WI38 (cell line): ENCODE data around the gene CNNM2.
"Not testable (repeated sequence)": the region's sequence is repeated elsewhere in the genome, so short reads cannot be mapped to it uniquely, and the experiment has no call there.

ENCODE experiments used
- H3K4me3 ChIP-seq: 2 replicates; pipeline ENCODE4 v1.5.1; 2011; ENCODE audit warnings: low read depth, mild to moderate bottlenecking, control low read depth, low read length
- CTCF ChIP-seq: IDR thresholded peaks from 2 replicates; pipeline ENCODE4 v1.5.1; 2012; ENCODE audit warnings: low read depth, mild to moderate bottlenecking, control low read depth, low read length

CNNM2 gene

GRCh38 chr10:102965311-102965851, 47.3 kb downstream of the CNNM2 start:
- no peak for TF ChIP-seq CTCF
- no peak overlapping the region for H3K4me3 ChIP-seq

- no peak overlapping the region for H3K4me3 ChIP-seq
- no peak for TF ChIP-seq CTCF
Measured at GRCh38 chr10:102967123-102967522, 49.0 kb downstream of the CNNM2 start.

GRCh38 chr10:102970562-102971340, 52.7 kb downstream of the CNNM2 start:
- H3K4me3 ChIP-seq = no peak overlapping the region
- TF ChIP-seq CTCF = no peak

GRCh38 chr10:102975483-102976379, 57.6 kb downstream of the CNNM2 start:
- no peak for TF ChIP-seq CTCF
- H3K4me3 ChIP-seq = no peak overlapping the region

GRCh38 chr10:102976380-102976726, 58.3 kb downstream of the CNNM2 start:
- not testable (repeated sequence) for H3K4me3 ChIP-seq

- TF ChIP-seq CTCF = no peak
- H3K4me3 ChIP-seq = no peak overlapping the region
Measured at GRCh38 chr10:102982296-102982695, 64.2 kb downstream of the CNNM2 start.

- H3K4me3 ChIP-seq = no peak overlapping the region
- TF ChIP-seq CTCF = no peak
Measured at GRCh38 chr10:102984086-102984485, 66.0 kb downstream of the CNNM2 start.
